CD4-positive, alpha-beta T cell treated with Interleukin-1 beta for 1 hour (primary cell): Measurements from ENCODE around the gene TOMM70.
A peak's percentile ranks its signal among the peaks of the same experiment; 100 is the strongest.
"Not testable (repeated sequence)": the region's sequence is repeated elsewhere in the genome, so short reads cannot be mapped to it uniquely, and the experiment has no call there.

Experiments used
- DNase-seq, 2 donors: peaks; one replicate each; pipeline ENCODE4 v3.0.0-alpha.2; 2020 to 2022

Gene TOMM70

GRCh38 chr3:100361897-100362296 is 39.0 kb downstream of the TOMM70 start:
- DNase-seq = no peak

- DNase-seq = no peak
Observed at GRCh38 chr3:100360757-100361496, 40.0 kb downstream of the TOMM70 start.

- DNase-seq = no peak
Observed at GRCh38 chr3:100359035-100359434, 41.9 kb downstream of the TOMM70 start.

GRCh38 chr3:100358413-100358812 is 42.5 kb downstream of the TOMM70 start:
- no peak for DNase-seq

- DNase-seq = no peak
Observed at GRCh38 chr3:100354850-100355249, 46.0 kb downstream of the TOMM70 start.

- DNase-seq = no peak
Observed at GRCh38 chr3:100352296-100353231, 48.3 kb downstream of the TOMM70 start.

GRCh38 chr3:100351770-100352169 is 49.1 kb downstream of the TOMM70 start:
- not testable (repeated sequence) for DNase-seq

- no peak for DNase-seq
Observed at GRCh38 chr3:100348727-100349126, 52.2 kb downstream of the TOMM70 start.

- DNase-seq = no peak
Observed at GRCh38 chr3:100340527-100340926, 60.4 kb downstream of the TOMM70 start.

- no peak for DNase-seq
Observed at GRCh38 chr3:100339786-100340185, 61.1 kb downstream of the TOMM70 start.

GRCh38 chr3:100338911-100339310 is 62.0 kb downstream of the TOMM70 start:
- DNase-seq = no peak

- DNase-seq = not testable (repeated sequence)
Observed at GRCh38 chr3:100336229-100336628, 64.7 kb downstream of the TOMM70 start.

- peak; percentile 18 to 54 for DNase-seq
Observed at GRCh38 chr3:100335434-100335833, 65.5 kb downstream of the TOMM70 start.

GRCh38 chr3:100334488-100335351 is 66.2 kb downstream of the TOMM70 start, which contains the start of gene NIT2:
NIT2 (plus strand) TSS chr3:100334757; CDS start chr3:100334792, 35 bp downstream.
- peak; percentile 78 to 80 for DNase-seq

- DNase-seq = no peak
Observed at GRCh38 chr3:100333970-100334487, 66.9 kb downstream of the TOMM70 start.

GRCh38 chr3:100333051-100333450 is 67.8 kb downstream of the TOMM70 start:
- DNase-seq = no peak

GRCh38 chr3:100331660-100332059 is 69.2 kb downstream of the TOMM70 start:
- DNase-seq = no peak

- no peak for DNase-seq
Observed at GRCh38 chr3:100330651-100331050, 70.2 kb downstream of the TOMM70 start.

GRCh38 chr3:100329800-100330489 is 70.9 kb downstream of the TOMM70 start:
- DNase-seq = no peak

GRCh38 chr3:100327377-100327776 is 73.5 kb downstream of the TOMM70 start:
- not testable (repeated sequence) for DNase-seq

- no peak for DNase-seq
Observed at GRCh38 chr3:100325827-100326226, 75.1 kb downstream of the TOMM70 start.

GRCh38 chr3:100324044-100324443 is 76.8 kb downstream of the TOMM70 start:
- no peak for DNase-seq
